ENCODE measurements around the gene PPIP5K2.

GRCh38 chr5:103249068-103249467 lies 129.0 kb downstream of the PPIP5K2 start:
- TF ChIP-seq POLR2AphosphoS5 (IDR thresholded peaks at IDR 0.05; ENCODE audit: insufficient read depth in 1 of 2, low read depth in 1 of 2) (no peak), CTCF (IDR thresholded peaks at IDR 0.05) (no peak)
